Parathyroid adenoma (tissue), 2 donors: ENCODE measurements around the gene RHEX.

Experiments
- H2AFZ ChIP-seq: fragments of 300-600 bp; sonication (generic); one replicate; pipeline ENCODE4 v1.7.0; 2017; ENCODE audit warnings: antibody characterized with exemption, mild to moderate bottlenecking
- H3K27ac ChIP-seq: fragments of 300-600 bp; sonication (generic); one replicate; pipeline ENCODE4 v1.7.0; 2017
- H3K27me3 ChIP-seq: fragments of 300-600 bp; sonication (generic); one replicate; pipeline ENCODE4 v1.7.0; 2017; ENCODE audit warnings: low read length; ENCODE audit not compliant: control insufficient read depth, insufficient read depth
- H3K36me3 ChIP-seq: fragments of 300-600 bp; sonication (generic); one replicate; pipeline ENCODE4 v1.7.0; 2017; ENCODE audit warnings: low read length; ENCODE audit not compliant: control insufficient read depth, insufficient read depth
- H3K4me1 ChIP-seq: fragments of 300-600 bp; sonication (generic); one replicate; pipeline ENCODE4 v1.7.0; 2017; ENCODE audit warnings: control low read depth
- H3K4me2 ChIP-seq: fragments of 300-600 bp; sonication (generic); one replicate; pipeline ENCODE4 v1.7.0; 2017; ENCODE audit warnings: low read length
- H3K4me3 ChIP-seq: fragments of 300-600 bp; sonication (generic); one replicate; pipeline ENCODE4 v1.7.0; 2017; ENCODE audit warnings: low read depth, low read length
- H3K79me2 ChIP-seq: fragments of 300-600 bp; sonication (generic); one replicate; pipeline ENCODE4 v1.7.0; 2017; ENCODE audit warnings: control low read depth
- H3K9ac ChIP-seq: fragments of 300-600 bp; sonication (generic); one replicate; pipeline ENCODE4 v1.7.0; 2017; ENCODE audit warnings: mild to moderate bottlenecking
- H3K9me3 ChIP-seq: fragments of 300-600 bp; sonication (generic); one replicate; pipeline ENCODE4 v1.7.0; 2017; ENCODE audit warnings: low read length; ENCODE audit not compliant: control insufficient read depth
- TF ChIP-seq, protein P1 (sequence below): fragments of 300-600 bp; sonication (generic); IDR thresholded peaks from one replicate; pipeline ENCODE4 v1.7.0; 2017; ENCODE audit warnings: antibody characterized with exemption, mild to moderate bottlenecking
- donor health status: primary hyperparathyroidism.

RHEX gene

DNA sequence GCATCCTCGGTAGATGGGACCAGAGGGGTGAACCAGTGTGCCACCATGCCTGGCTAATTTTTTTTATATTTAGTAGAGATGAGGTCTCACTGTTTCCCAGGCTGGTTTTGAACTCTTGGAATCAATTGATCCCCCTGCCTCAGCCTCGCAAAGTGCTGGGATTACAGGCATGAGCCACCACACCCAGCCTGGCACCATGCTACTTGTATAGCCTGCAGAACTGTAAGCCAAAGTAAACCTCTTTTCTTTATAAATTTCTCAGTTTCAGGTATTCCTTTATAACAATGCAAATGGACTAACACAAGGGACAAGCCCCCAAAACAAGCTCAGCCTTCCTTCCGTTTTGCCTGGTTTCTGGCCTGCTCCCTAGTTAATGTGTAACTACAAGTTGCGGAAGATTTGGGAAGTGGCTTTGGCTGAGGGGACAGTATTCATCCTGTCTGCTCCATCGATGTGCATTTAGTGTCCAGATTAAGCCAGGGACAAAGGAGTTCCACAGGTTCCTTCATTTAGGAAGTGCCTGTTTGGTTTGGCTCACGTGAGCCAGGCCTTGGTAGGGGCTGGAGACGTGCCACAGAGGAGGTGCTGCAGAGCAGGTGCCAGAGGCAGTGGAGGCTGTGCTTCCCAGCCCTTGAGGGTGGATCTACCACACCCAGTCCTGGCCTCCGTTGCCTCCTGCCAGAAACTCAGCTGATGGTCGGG, 59.8 kb downstream of the RHEX start:
- Histone ChIP-seq H3K36me3 (no peaks in the 10 kb centered on the region), H2AFZ (no peak overlapping the region), H3K9me3 (no peaks in the 10 kb centered on the region), H3K4me3 (no peak overlapping the region), H3K79me2 (no peaks in the 10 kb centered on the region), H3K4me2 (no peak overlapping the region), H3K27me3 (no peaks in the 10 kb centered on the region), H3K4me1 (peaks cover 2% of the 10 kb centered on the region), H3K9ac (no peak overlapping the region), H3K27ac (no peak overlapping the region)
- TF ChIP-seq, protein P1, sequence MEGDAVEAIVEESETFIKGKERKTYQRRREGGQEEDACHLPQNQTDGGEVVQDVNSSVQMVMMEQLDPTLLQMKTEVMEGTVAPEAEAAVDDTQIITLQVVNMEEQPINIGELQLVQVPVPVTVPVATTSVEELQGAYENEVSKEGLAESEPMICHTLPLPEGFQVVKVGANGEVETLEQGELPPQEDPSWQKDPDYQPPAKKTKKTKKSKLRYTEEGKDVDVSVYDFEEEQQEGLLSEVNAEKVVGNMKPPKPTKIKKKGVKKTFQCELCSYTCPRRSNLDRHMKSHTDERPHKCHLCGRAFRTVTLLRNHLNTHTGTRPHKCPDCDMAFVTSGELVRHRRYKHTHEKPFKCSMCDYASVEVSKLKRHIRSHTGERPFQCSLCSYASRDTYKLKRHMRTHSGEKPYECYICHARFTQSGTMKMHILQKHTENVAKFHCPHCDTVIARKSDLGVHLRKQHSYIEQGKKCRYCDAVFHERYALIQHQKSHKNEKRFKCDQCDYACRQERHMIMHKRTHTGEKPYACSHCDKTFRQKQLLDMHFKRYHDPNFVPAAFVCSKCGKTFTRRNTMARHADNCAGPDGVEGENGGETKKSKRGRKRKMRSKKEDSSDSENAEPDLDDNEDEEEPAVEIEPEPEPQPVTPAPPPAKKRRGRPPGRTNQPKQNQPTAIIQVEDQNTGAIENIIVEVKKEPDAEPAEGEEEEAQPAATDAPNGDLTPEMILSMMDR, result no peak

DNA sequence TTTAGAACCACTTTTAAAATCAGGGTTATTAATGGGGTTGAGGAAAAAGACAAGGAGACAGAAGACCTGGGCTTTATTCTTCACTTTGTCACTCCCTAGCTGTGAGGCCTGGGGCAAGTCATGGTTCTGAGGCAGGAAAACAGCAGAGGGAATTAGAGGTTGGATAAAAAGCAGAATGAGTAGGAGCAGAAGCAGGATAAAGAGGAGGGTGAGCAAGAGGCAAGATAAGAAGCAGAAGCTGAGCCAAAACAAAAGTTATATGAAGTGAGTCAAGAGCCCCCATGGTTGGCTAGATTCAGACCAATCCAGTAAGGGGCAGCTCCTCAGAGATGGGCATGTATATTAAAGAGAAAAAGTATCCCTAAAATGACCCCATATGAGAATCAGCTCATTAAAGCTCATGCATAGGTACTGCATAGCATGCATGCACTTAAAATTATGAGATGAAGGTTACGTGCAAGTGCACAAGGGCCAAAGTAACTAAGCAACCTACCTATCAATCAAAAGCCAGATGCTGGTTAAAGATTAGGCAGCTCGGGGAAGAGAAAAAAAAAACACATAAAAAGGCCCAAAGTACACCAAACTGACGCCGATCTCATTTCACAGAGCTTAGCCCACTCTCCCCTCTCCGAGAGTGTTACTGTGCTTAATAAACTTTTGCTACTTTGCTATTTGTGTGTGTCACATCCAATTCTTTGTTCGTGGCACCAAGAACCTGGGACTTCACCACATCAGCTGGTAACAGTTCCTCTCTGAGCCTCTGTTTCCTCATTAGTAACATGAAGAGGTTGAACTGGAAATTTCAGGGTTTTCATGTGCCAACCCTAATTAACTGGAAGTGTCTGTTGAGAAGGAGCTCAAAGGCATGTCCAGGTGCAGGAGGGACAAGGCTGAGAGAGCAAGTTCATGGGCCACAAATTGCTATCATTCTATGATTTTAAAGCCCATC, 62.0 kb downstream of the RHEX start:
- TF ChIP-seq, protein P1, result no peak
- no peaks in the 10 kb centered on the region for H3K79me2 ChIP-seq
- no peaks in the 10 kb centered on the region for H3K27me3 ChIP-seq
- no peak overlapping the region for H3K27ac ChIP-seq
- H3K4me3 ChIP-seq, result no peak overlapping the region
- no peaks in the 10 kb centered on the region for H3K36me3 ChIP-seq
- H2AFZ ChIP-seq, result no peak overlapping the region
- no peak overlapping the region for H3K9ac ChIP-seq
- no peaks in the 10 kb centered on the region for H3K9me3 ChIP-seq
- peaks cover 2% of the 10 kb centered on the region for H3K4me1 ChIP-seq
- no peak overlapping the region for H3K4me2 ChIP-seq

DNA sequence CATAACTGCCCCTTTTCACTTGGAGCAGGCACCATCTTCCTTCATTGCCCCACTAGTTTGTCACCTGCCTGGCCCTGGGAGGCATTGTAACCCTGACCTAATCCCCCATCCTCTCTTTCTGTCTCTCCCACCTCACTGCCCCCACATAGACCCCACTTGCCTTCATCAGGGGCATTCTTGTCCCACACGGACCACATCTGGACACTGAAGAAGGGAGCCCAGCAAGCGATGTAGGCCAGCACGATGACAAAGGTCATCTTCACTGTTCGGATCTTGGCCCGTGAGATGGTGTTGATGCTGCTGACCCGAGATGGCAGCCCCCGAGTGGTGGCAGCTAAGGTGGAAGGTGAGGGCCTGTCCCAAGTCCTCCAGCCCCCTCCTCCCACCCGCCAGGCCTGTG, 62.8 kb downstream of the RHEX start:
- no peaks in the 10 kb centered on the region for H3K79me2 ChIP-seq
- peaks cover 2% of the 10 kb centered on the region for H3K4me1 ChIP-seq
- no peaks in the 10 kb centered on the region for H3K9me3 ChIP-seq
- no peak overlapping the region for H3K27ac ChIP-seq
- H3K4me3 ChIP-seq, result no peak overlapping the region
- no peaks in the 10 kb centered on the region for H3K36me3 ChIP-seq
- TF ChIP-seq, protein P1, result no peak
- H3K9ac ChIP-seq, result no peak overlapping the region
- H2AFZ ChIP-seq, result no peak overlapping the region
- H3K27me3 ChIP-seq, result no peaks in the 10 kb centered on the region
- no peak overlapping the region for H3K4me2 ChIP-seq

DNA sequence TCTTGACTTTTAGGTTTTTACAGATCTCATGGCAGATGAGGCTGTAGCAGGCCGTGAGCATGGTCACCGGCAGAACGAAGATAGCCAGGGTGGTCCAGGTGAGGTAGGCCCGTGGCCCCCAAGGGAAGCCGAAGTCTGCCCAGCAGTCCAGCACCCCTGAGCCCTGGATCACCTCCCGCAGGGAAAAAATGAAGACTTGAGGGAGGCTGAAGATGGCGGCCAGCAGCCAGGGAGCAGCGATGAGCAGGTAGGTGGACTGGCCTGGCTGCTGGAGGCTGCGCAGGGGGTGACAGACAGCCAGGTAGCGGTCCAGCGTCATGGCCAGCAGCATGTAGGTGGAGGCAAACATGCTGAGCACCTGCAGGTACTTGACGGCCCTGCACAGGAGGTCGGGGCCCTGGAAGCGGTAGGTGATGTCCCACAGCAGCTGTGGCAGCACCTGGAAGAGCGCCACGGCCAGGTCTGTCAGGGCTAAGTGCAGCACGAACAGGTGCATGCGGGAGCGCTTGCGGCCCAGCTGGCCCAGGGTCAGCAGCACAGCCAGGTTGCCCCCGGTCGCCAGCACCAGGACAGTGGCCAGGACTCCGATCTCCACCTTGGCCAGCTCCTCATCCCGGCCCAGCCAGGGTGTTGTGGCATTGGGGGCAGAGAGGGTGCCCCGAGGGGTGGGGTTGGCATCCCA, 63.4 kb downstream of the RHEX start:
- H3K27ac ChIP-seq, result no peak overlapping the region
- H3K9me3 ChIP-seq, result no peaks in the 10 kb centered on the region
- H3K27me3 ChIP-seq, result no peaks in the 10 kb centered on the region
- H2AFZ ChIP-seq, result no peak overlapping the region
- H3K4me1 ChIP-seq, result peaks cover 2% of the 10 kb centered on the region
- TF ChIP-seq, protein P1, result no peak
- no peak overlapping the region for H3K9ac ChIP-seq
- H3K4me3 ChIP-seq, result no peak overlapping the region
- H3K4me2 ChIP-seq, result no peak overlapping the region
- no peaks in the 10 kb centered on the region for H3K36me3 ChIP-seq
- H3K79me2 ChIP-seq, result no peaks in the 10 kb centered on the region
